NCI-H82 (cell line): ENCODE results near the gene PRR7.
A peak's percentile ranks its signal among the peaks of the same experiment; 100 is the strongest.

Source experiments
- DNase-seq: peaks from one replicate; lab custom pipeline; 2025; lab: John Stamatoyannopoulos, UW

The PRR7 gene

DNA sequence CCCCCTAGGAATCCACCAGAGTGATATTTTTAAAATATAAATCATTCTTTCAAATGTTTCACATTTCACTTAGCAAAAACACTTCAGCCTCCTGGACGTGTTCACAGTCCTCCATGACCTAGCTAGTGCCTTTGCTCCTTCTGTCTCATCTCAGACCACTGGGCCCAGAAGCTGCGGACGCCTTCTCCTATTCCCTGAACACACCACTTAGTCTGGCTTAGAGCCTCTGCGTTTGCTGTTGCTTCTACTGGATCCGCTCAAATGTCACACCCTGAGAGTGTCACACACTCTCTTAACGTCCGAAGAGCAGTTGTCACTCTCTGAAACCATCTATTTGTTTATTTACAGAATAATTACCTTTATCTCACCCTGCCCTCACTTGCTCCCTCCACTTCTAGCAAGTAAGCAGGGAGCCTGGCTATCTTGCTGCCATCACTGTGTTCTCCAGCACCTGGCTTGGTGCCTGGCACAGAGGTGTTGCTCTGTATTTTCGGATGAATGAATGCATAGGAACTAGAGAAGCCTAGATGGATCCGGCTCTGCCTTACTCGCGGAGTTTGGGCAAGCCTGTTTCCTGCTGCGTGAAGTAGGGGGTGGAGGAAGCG is 21.3 kb upstream of the PRR7 start:
- no peak for DNase-seq

DNA sequence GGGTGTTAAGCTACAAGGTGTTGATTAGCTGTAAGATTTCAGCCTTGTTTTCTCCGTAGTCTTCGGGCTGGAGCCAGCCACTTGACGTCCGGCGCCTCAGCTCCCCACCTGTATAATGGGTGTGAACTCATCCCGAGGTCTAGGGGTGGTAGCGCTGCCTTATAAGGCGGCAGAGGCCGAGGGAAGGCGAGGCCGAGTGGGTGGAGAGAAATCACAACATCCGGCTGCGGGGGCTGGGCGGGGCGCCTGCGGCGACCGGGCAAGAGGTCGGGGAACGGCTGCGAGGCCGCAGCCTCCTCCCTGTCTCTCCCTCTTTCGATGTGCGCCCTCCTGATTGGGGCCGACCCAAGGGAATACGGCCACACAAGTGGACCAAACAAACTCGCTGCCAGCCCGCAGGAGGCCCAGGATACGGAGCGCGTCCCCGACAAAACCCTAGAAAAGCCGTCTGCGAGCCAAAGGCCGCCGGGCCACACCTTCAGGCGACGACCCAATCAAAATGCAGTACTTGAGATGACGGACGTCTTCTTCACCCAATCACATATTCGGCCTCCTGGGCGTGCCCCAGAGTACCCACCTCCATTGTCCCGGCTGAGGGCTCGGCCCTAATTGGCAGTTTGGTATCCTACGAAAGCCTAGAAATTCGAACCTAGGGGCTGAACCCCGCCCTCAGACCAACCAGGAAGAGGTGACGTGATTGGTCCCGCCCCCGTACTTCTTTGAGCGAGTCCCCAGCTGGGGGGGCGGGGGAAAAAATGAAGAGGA is 20.6 kb upstream of the PRR7 start:
- peak; percentile 100 for DNase-seq

DNA sequence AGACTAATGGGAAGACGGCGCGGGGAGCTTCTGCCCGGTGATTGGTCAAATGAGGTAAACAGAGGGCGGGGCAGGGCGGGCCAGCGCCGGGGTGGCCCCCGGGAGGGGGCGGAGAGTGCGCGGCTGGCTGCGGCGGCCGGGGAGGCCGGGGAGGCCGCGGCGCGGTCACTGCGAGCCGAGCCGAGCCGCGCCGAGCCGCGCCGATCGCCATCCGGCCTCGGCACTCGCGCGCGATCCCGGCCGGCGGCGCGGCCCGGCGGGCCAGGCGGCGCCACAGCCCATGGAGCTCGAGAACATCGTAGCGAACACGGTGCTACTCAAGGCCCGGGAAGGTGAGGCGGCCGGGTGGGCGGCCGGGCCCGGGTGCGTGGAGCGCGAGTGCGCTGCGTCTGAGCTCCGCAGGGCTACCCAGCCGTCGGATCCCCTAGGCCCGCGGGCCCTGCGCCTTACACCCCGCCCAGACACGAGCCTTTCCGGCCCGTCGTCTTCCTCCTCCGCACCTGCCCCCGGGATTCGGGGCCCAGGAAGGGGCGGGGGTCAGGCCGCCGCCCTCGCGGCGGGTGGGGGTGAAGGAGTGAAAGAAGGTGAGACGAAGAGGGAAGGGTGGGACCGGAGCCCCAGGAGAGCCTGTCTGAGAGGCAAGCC is 19.9 kb upstream of the PRR7 start, which contains the start of gene GRK6:
GRK6 (plus strand) TSS at position 111 of the 645 bp plus-strand sequence; CDS start at position 281, 170 bp downstream.
- peak; percentile 50 for DNase-seq

DNA sequence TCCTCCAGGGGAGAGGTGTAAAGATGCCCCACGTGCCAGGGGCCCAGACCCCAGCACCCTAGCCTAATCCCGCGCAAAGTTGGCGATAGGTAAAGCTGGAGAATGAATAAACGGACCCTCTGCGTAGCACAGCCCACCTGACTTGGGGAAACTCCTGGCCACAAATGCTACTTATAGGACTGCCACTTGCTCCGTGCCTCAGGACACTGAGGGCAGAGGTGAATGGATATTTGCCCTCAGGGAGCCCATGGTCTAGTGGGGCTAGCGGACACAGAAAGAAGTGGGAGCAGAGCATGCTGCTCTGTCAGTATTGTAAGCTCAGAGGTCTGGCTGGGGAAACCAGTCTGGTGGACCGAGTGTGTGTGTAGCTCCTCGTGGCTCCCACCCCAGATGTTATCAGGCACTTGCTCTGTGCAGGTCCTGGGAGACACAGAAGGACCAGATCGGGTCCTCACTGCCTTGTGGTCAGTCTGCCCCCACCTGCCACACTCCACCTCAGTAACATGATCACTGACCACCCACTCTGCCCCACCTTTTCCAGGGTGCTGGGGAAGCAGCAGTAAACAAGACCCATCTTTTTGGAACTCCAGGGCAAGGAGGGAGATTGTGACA is 19.3 kb upstream of the PRR7 start:
- peak; percentile 45 for DNase-seq

DNA sequence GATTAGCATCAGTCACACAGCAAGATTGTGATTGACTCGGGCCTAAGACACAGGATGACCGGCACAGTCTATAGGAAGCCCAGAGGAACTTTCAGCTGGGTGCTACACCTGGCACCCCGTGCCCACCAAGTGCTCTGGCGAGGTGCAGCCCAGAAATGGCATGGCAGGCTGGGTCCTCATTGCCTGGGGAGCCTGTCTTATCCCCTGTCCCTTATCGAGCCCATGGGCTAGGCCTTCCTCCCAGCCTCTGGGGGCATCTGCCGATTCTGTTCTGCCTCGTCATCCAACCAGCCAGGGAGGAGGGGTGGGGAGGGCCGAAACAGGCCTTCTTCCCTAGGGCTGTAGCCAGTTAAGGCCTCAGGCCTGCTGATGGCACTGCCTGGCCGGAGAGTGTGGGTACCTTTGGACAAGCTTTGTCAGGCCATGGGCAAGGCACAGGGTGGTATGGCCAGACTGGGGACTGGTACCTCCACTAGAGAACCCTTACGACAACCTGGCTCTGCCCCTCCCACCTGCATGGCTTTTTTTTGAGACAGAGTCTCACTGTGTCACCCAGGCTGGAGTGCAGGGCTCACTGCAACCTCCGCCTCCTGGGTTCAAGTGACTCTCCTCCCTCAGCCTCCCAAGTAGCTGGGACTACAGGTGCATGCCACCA is 18.6 kb upstream of the PRR7 start:
- no peak for DNase-seq

DNA sequence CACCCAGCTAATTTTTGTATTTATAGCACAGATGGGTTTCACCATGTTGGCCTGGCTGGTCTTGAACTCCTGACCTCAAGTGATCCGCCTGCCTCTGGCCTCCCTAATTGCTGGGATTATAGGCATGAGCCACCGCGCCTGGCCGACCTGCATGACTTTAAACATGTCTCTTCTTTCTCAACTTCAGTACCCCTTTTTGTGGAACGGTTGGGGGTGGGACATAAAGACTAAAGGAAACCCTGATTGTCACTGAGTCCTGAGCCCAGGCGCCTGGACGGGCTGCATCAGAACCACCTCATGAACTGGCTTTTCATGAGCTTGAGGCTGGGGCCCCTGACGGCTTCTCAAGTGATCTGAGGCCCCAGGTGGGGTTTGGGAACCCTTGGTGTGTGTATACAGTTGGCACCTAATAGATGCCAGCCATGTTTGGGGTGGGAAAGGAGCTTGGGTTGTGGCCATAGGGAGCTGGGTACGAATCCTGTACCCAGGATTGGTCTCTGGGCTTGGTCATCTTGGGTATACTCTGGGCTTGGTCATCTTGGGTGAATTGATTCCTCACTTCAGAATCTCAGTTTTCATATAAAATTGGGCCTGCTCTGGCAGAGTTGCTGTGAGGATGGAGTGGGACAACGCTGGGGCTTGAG is 17.9 kb upstream of the PRR7 start:
- no peak for DNase-seq

DNA sequence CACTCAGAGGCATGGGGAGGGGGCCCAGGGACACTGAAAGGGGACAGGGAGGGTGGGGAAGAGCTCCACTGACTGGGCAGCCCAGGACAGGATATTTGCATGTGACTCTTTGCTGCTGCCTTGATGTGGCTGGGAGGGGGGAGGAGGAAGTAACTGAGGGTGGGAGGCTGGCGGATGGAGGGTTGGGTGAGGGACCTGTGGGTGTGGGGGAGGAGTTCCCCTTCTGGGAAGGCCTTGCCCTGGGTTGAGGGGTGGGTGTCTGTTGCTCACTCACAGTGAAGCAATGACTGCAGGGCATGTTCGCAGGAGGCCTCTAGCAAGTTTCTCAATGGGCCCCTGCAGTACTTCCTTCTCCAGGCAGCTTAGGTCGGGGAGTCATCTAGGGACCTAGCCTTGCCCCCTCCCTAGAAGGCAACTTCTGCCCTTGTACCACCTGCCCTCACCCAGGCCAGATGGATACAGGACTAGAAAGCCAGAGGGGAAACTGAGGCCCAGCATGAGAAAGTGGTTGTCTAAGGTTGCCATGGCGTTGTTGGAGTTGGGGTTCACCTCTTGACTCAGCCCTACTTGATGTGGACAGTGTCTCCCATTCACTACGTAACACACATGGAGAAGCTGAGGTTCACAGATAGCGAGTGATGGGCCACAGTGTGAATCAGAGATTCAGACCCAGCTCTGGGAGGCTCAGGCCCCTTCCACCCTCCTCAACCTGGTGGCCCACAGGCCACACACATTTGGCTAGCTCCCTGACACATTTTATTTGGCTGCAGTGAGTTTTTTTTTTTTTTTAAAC is 17.2 kb upstream of the PRR7 start:
- DNase-seq = no peak

DNA sequence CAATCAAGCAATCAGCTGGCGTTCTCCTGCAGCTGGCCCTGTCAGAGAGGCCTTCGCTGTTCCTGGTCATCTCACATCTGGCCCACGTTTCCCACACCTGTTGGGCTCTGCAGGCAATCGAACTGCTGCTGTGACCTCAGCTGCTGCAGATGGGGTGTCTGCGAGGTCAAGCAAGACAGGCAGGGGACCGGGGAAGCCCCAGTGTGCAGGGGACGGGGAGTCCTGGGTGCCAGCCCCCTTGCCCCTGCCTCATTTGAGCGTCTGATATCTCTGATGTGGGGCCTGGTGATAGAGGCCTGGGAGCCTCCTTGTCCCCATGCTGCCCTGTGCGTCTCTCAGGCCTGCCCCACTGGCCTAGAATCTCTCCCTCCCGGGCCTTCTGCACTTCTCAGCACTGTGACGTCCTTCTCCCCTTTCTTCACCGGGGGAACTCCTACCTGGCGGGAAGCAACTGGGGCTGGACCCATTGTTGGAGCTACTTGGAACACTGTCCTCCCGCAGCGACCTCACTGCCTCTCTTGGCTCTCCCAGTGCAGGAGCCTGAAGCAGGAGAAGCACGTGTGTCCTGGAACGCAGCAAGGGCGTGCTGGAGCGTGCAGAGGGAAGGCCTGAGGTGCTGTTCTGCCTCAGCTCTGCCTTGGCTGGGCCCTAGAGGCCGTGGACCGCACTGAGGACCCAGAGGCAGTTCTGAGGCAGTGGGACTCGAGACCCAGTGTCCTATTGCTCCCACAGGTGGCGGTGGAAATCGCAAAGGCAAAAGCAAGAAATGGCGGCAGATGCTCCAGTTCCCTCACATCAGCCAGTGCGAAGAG is 16.3 kb upstream of the PRR7 start:
- DNase-seq = no peak

DNA sequence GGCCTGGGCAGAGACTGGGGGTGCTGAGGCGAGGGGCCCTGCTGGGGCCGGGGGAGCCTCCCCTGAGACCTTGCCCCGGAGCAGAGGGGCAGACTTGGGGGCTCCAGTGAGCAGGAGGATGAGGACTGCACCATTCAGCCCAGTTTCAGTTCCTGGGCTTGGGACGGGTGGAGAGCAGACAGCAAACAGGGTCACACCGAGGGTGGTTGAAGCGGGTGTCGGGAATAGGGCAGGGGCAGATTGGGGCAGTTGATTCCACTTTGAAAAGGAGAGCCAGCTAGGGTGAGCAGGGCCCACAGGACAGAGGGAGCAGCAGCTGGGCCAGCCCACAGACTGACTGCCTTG is 15.7 kb upstream of the PRR7 start:
- DNase-seq = no peak

DNA sequence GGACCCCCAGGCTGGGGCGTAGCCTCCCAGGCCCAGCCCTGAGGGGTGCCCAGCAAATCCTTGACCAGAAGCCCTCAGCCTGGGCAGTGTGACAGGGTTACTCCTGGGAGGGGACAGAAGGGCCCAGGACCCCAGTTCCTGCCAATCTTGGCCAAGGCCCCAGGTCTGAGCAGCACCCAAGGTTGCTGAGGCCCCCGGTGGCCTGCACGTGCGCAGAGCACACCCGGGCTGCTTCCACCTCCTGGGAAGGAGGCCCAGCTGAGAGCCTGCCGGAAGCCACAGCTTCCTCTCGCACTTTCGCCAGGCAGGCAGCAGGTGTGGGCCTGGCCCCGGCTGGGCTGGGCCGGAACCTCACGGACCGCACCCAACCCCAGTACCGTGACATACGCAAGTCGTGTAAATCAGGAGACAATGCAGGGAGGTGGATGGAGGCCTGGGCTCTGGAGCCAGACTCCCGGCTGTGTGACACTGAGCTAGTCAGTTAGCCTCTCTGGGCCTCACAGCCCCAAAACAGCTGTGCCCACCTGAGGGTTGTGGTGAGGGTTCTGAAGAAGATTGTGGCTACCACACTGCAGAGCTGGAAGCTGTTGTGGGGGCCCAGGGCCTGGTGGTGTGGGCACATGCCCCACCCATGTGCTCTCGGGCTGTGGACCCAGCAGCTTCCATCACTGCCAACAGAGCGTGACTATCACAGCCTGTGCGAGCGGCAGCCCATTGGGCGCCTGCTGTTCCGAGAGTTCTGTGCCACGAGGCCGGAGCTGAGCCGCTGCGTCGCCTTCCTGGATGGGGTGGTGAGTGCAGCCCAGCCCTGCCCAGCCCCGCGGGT is 15.1 kb upstream of the PRR7 start:
- DNase-seq = no peak

DNA sequence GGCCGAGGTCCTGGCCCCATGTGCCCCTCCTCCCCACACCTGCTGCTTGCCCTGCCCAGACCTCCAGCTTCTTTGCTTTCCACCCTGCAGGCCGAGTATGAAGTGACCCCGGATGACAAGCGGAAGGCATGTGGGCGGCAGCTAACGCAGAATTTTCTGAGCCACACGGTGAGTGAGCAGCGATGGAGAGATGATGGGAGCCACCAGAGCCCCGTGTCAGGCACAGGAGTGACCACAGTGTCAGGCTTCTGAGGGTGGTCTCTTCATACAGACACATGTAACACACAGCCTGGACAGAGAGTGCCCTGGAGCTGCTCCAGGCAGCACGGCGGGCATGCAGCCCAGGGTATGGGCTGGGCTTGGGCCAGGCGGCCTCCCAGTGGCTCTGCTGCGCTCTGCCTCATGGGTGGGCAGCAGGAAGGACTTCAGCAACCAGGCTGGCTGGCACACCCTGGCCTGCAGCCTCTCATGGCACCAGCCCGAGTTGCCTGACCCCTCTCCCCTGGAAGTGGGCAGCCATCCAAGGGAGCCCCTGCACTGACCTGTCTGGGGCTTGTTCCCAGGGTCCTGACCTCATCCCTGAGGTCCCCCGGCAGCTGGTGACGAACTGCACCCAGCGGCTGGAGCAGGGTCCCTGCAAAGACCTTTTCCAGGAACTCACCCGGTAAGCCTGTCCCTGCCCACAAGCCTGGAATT is 14.3 kb upstream of the PRR7 start:
- no peak for DNase-seq

DNA sequence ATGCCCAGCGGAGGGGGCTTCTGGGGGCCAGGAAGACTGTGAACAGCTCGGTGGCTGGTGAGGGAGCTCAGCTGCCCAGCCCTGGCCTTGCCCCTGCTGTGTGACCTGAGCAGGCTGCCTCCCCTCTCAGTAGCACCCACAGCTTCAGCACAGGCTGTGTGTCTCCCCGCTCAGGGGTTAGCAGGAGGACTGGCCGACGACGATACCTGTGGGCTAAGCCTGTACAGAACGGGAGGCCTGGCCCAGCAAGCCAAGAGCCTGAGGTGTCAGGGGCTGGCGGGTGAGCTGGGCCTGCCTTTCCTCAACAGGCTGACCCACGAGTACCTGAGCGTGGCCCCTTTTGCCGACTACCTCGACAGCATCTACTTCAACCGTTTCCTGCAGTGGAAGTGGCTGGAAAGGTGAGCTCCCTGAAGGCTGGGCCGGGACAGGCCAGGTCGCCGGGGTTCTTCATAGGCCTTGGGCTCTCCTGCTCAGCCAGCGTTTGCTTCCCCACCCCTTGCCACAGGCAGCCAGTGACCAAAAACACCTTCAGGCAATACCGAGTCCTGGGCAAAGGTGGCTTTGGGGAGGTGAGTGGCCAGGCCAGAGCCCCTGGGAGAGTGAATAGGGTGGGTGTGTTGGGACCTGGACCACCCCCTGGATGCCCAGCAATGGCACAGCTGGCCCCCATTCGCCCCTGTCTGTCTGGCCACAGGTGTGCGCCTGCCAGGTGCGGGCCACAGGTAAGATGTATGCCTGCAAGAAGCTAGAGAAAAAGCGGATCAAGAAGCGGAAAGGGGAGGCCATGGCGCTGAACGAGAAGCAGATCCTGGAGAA is 13.6 kb upstream of the PRR7 start:
- no peak for DNase-seq

DNA sequence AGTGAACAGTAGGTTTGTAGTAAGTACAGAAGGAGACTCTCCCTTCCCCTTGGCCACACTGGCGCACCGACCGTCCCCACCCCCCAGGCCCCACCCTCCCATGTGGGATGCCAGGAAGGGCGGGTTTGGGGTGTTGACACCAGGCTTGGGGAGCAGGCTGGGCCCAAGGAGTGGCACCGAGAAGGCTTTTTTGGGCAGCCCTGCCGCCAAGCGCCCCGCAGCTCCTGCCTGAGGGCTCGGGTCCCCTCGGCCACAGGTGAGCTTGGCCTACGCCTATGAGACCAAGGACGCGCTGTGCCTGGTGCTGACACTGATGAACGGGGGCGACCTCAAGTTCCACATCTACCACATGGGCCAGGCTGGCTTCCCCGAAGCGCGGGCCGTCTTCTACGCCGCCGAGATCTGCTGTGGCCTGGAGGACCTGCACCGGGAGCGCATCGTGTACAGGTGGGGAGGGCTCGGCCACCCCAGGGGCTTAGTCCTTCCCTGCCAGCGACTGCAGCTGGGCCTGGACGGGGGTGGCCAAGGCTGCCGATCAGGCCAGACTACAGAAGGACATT is 12.9 kb upstream of the PRR7 start:
- DNase-seq = no peak

DNA sequence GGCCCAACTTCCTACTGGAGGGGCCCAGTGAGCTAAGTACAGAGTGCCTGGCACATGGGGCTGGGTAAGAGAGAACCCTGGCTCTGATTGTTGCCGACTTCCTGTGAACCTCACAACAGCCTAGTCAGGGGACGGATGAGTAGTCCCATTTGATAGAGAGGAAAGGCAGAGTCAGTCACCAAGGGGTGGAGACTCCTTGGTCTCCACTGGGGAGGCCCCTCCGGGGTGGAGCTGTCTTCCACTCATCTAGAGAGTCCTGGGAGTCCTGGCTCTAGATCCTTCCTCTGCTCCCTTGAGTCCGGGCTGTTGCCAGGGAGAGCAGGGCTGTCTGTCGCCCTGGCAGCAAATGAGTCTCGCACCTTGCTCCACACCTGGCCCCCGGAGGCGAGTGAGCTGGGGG is 12.2 kb upstream of the PRR7 start:
- DNase-seq = no peak

DNA sequence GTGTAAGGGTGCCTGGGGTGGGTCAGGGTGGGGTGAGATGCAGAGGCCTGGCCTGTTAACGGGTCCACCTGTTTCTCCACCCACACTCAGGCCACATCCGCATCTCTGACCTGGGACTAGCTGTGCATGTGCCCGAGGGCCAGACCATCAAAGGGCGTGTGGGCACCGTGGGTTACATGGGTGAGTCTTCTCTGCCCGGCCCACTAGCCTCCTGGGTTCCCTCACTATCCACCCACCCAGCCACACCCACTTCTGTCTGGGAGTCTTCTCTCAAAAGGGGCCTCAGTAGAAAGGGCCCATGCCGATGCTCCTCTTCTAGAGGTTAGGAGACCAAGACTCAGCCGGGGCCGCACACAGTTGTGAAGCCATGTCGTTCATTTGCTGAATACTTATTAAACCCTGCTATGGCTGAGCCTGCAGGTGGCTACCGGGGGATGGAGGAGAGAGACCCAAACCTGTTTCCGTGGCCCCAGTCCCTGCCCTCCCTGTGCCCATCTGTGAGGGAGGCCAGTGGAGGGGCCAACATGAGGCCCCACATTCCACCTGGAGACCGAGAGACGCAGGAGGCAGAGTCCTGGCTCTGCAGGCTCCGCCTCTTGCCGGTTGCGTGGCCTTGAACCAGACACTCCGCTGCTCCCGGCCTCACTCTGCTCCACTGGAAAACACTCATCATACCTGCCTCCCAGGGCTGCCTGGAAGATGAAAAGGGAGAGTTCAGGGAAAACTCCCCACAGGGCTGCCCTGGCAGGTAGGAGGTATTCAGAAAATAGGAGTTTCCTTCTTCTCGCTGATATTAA is 11.5 kb upstream of the PRR7 start:
- DNase-seq = no peak

DNA sequence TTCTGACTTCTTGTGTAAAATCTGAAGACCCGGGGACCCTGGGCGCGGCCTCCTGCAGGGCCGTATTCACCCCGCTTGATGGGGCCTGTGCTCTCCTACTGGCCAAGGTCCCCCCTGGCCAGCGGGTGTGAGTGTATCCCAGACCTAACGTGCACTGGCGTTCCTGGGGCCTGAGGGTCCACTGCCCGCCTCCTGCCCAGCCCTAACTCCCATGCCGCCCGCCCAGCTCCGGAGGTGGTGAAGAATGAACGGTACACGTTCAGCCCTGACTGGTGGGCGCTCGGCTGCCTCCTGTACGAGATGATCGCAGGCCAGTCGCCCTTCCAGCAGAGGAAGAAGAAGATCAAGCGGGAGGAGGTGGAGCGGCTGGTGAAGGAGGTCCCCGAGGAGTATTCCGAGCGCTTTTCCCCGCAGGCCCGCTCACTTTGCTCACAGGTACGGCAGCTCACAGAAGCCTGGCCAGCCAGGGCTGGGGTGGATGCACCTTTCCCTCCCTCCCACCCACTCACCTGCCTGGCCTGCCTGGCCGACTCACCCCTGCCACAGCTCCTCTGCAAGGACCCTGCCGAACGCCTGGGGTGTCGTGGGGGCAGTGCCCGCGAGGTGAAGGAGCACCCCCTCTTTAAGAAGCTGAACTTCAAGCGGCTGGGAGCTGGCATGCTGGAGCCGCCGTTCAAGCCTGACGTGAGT is 10.6 kb upstream of the PRR7 start:
- DNase-seq = no peak
